Stimulated activated CD8-positive, alpha-beta memory T cell treated with anti-CD3 and anti-CD28 coated beads, Interleukin-12 subunit alpha, Interleukin-12 subunit beta, amount 100 ng/mL, for 24 hours (primary cell): ENCODE results near the gene BBS5.
"Not testable (repeated sequence)": the region's sequence is repeated elsewhere in the genome, so short reads cannot be mapped to it uniquely, and the experiment has no call there.

Experiments used
- DNase-seq: peaks from one replicate; pipeline ENCODE4 v3.0.0-alpha.2; 2020; ENCODE audit errors: extremely low read depth

Gene BBS5

GRCh38 chr2:169479257-169480078 lies at the start of gene BBS5:
Gene BBS5, plus strand, starts transcription at chr2:169479494. Its CDS starts 60 bp downstream, at chr2:169479554.
- DNase-seq = peak; percentile 39

GRCh38 chr2:169431772-169432171 lies 47.5 kb upstream of the BBS5 start:
- not testable (repeated sequence) for DNase-seq

GRCh38 chr2:169434236-169434635 lies 45.1 kb upstream of the BBS5 start:
- not testable (repeated sequence) for DNase-seq

GRCh38 chr2:169438466-169439072 lies 40.7 kb upstream of the BBS5 start:
- DNase-seq = no peak

- DNase-seq = no peak
Measured at GRCh38 chr2:169439900-169440299, 39.4 kb upstream of the BBS5 start.

GRCh38 chr2:169446452-169446851 lies 32.8 kb upstream of the BBS5 start:
- no peak for DNase-seq

- DNase-seq = no peak
Measured at GRCh38 chr2:169448316-169448715, 31.0 kb upstream of the BBS5 start.

- no peak for DNase-seq
Measured at GRCh38 chr2:169448865-169449264, 30.4 kb upstream of the BBS5 start.

- no peak for DNase-seq
Measured at GRCh38 chr2:169452080-169452479, 27.2 kb upstream of the BBS5 start.

GRCh38 chr2:169453044-169453443 lies 26.2 kb upstream of the BBS5 start:
- not testable (repeated sequence) for DNase-seq

- DNase-seq = no peak
Measured at GRCh38 chr2:169461143-169461542, 18.2 kb upstream of the BBS5 start.

- no peak for DNase-seq
Measured at GRCh38 chr2:169462896-169463695, 16.2 kb upstream of the BBS5 start.

GRCh38 chr2:169464466-169464865 lies 14.8 kb upstream of the BBS5 start:
- DNase-seq = no peak

- DNase-seq = no peak
Measured at GRCh38 chr2:169464882-169465281, 14.4 kb upstream of the BBS5 start.

GRCh38 chr2:169468841-169469240 lies 10.5 kb upstream of the BBS5 start:
- no peak for DNase-seq

GRCh38 chr2:169469952-169470572 lies 9.2 kb upstream of the BBS5 start:
- DNase-seq = no peak

- no peak for DNase-seq
Measured at GRCh38 chr2:169472249-169472648, 7.0 kb upstream of the BBS5 start.

GRCh38 chr2:169476459-169476858 lies 2.8 kb upstream of the BBS5 start:
- no peak for DNase-seq

- no peak for DNase-seq
Measured at GRCh38 chr2:169478339-169478738, 955 bp upstream of the BBS5 start.

- DNase-seq = no peak
Measured at GRCh38 chr2:169478745-169479256, 493 bp upstream of the BBS5 start.

GRCh38 chr2:169480079-169480465 lies 778 bp downstream of the BBS5 start:
- no peak for DNase-seq

GRCh38 chr2:169485650-169486138 lies 6.4 kb downstream of the BBS5 start:
- DNase-seq = no peak
